ENCODE data around the gene MAP2K1.

The MAP2K1 gene

GRCh38 chr15:66494262-66494661, 107.5 kb downstream of the MAP2K1 start:
- no peaks in the 10 kb centered on the region for H3K27me3 ChIP-seq (ENCODE audit: insufficient read depth, poor library complexity, severe bottlenecking)
- no peak for TF ChIP-seq GABPA (IDR thresholded peaks at IDR 0.05; ENCODE audit: low read depth)
- TF ChIP-seq REST (IDR thresholded peaks at IDR 0.05; ENCODE audit: insufficient replicate concordance, low read depth), result no peak
- no peak for TF ChIP-seq POLR2AphosphoS5 (IDR thresholded peaks at IDR 0.05; ENCODE audit: low read depth)
- no peak for TF ChIP-seq CTCF (IDR thresholded peaks at IDR 0.05; ENCODE audit: insufficient read depth, low read length)
- no peak for TF ChIP-seq SPI1 (IDR thresholded peaks at IDR 0.05; ENCODE audit: borderline replicate concordance, low read depth)
- no peak overlapping the region for H3K27ac ChIP-seq (replicated peaks)
- DNase-seq (ENCODE audit: low read depth in 1 of 2, low spot score in 1 of 2), result peak in 1 of 2 experiments; percentile 17
- no peak overlapping the region for H3K4me3 ChIP-seq (replicated peaks; ENCODE audit: insufficient read depth, low read length)

- H3K27ac ChIP-seq (replicated peaks), result peak overlapping the region; percentile 81
These were observed 110.3 kb downstream of the MAP2K1 start for GRCh38 chr15:66496951-66497501.

More at GRCh38 chr15:66496951-66497501, 110.3 kb downstream of the MAP2K1 start:
- no peaks in the 10 kb centered on the region for H3K27me3 ChIP-seq (ENCODE audit: insufficient read depth, poor library complexity, severe bottlenecking)
- no peak; the same call in 1 of the 2 replicates for TF ChIP-seq POLR2AphosphoS5 (IDR thresholded peaks at IDR 0.05; ENCODE audit: low read depth)
- no peak for TF ChIP-seq CTCF (IDR thresholded peaks at IDR 0.05; ENCODE audit: insufficient read depth, low read length)
- peak; percentile 75 for TF ChIP-seq SPI1 (IDR thresholded peaks at IDR 0.05; ENCODE audit: borderline replicate concordance, low read depth)
- peak; percentile 65 for TF ChIP-seq GABPA (IDR thresholded peaks at IDR 0.05; ENCODE audit: low read depth)
- TF ChIP-seq REST (IDR thresholded peaks at IDR 0.05; ENCODE audit: insufficient replicate concordance, low read depth), result peak; percentile 32
- peak; percentile 53 to 56 for DNase-seq (ENCODE audit: low read depth in 1 of 2, low spot score in 1 of 2)
- H3K4me3 ChIP-seq (replicated peaks; ENCODE audit: insufficient read depth, low read length), result peak overlapping the region; percentile 86

Measured in HL-60 (cell line).